GM10248 (cell line): ENCODE data around the gene TPO.

Source experiments
- CTCF ChIA-PET: fragments of 300-600 bp; sonication (Branson Sonifier 250); formaldehyde crosslinking; extraction: SDS; loops from one replicate; lab custom pipeline; 2021; ENCODE audit warnings: antibody characterized with exemption; lab: Yijun Ruan, JAX
- POLR2A ChIA-PET: fragments of 350-650 bp; sonication (Branson Sonifier 250); formaldehyde crosslinking; extraction: SDS; loops from one replicate; lab custom pipeline; 2020; ENCODE audit warnings: antibody characterized with exemption; lab: Yijun Ruan, JAX
- DNase-seq: peaks from one replicate; pipeline ENCODE4 v3.0.0; 2012; ENCODE audit errors: extremely low spot score
- TF ChIP-seq, protein P1 (sequence below): IDR thresholded peaks from 2 replicates; pipeline ENCODE4 v1.5.1; 2012; ENCODE audit warnings: mild to moderate bottlenecking, low read depth; ENCODE audit errors: extremely low read depth, missing control alignments, control extremely low read depth

The TPO gene

DNA sequence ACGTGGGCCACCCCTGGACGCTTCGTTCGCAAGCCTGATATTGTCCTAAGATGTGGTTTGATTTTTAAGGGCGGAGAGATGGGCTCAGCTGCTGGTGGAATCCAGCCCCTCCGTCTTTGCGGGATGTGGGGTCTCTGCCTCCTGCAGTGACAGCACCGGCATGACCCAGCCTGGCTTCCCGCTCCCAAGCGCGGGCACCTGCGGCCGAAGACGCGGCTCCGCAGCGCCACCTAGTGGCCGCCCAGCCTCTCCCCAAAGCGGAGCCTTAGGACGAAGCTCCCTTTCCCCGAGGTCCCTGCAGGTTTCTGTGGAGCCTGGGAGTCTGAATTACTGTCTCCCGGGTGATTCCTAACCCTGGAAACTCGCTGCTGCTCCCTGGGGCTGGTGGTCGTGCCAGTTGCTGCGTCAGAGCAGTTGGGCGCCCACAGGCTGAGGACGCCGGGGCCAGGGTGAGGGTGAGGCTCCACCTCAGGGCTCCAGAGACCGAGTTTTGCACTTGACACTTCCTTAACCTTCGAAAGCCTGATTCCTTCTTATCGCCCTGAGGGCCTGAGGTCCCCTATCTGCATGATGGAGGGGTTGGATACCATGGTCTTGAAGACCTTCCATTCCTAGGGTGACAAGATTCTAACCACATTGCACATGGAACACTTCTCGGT lies 137.5 kb downstream of the TPO start:
- DNase-seq, result peak; percentile 82
- POLR2A ChIA-PET, result no interaction called here
- CTCF ChIA-PET, result interaction anchor here (0.7 to 6.2 kb wide), 22 partner anchors 9 to 1529 kb away, joined by 3 to 48 read pairs (median 4); no protein-coding TSS in a partner anchor
- TF ChIP-seq, protein P1, sequence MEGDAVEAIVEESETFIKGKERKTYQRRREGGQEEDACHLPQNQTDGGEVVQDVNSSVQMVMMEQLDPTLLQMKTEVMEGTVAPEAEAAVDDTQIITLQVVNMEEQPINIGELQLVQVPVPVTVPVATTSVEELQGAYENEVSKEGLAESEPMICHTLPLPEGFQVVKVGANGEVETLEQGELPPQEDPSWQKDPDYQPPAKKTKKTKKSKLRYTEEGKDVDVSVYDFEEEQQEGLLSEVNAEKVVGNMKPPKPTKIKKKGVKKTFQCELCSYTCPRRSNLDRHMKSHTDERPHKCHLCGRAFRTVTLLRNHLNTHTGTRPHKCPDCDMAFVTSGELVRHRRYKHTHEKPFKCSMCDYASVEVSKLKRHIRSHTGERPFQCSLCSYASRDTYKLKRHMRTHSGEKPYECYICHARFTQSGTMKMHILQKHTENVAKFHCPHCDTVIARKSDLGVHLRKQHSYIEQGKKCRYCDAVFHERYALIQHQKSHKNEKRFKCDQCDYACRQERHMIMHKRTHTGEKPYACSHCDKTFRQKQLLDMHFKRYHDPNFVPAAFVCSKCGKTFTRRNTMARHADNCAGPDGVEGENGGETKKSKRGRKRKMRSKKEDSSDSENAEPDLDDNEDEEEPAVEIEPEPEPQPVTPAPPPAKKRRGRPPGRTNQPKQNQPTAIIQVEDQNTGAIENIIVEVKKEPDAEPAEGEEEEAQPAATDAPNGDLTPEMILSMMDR, result peak; percentile 94

GRCh38 chr2:1551905-1552304 lies 138.6 kb downstream of the TPO start:
- DNase-seq, result no peak
- CTCF ChIA-PET, result interaction anchor here (1.1 to 6.2 kb wide), 11 partner anchors 7 to 881 kb away, joined by 3 to 48 read pairs (median 7); no protein-coding TSS in a partner anchor
- TF ChIP-seq, protein P1, result no peak
- POLR2A ChIA-PET, result no interaction called here

DNA sequence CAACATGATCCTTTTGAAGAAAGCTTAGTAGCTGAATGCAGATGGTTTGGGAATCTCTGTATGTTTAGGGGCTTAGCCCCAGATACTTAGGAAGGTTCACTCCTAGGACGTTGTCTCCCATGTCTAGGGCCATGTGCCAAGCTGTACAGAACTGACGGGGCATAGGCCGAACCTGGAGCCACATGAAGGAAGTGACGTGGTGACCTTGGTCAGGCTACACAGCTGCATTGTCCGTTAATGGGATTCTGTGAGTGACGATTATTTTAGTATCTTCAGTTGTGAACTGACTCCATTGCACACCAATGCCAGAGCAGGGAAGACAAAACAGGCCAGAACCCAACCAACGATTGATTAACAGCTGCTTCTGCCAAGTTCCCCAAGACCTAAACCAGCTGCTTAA lies 139.3 kb downstream of the TPO start:
- CTCF ChIA-PET, result interaction anchor here (1.2 to 6.2 kb wide), 4 partner anchors 7 to 840 kb away, joined by 3 to 48 read pairs (median 8); no protein-coding TSS in a partner anchor
- no peak for DNase-seq
- TF ChIP-seq, protein P1, result no peak
- POLR2A ChIA-PET, result no interaction called here

DNA sequence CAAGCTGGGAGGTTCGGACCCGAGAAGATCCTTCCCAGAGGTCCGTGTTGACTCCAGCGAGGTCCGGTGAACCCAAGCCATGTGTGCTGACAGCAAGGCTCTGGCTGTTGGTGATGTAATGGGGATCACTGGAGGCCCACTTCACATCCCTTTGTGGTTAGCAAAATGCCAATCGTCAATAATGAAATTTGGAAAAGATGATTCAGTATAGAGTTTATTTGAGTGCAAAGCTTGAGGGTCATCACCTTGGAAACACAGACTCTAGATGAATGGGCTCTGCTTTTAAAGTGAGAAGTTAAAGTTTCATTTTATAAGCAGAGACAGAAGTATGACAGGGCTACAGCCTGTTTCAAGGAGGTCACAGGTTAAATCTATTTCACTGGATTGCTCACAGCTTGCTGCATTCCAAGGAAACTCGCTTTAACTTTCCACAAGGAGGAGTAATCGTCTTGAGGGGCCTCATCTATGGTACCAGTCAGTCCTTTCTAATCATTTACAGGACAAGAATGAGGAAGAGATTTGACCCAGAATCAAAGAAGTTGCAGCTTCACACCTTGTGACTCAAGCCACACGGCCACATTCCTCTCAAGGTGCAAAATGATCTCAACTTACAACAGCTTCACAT lies 140.5 kb downstream of the TPO start:
- ChIA-PET CTCF (interaction anchor here (1.2 to 6.2 kb wide), 3 partner anchors 9 to 841 kb away, joined by 3 to 48 read pairs (median 3); no protein-coding TSS in a partner anchor), POLR2A (no interaction called here)
- DNase-seq, result no peak
- TF ChIP-seq, protein P1, result no peak

- TF ChIP-seq, protein P1, result no peak
- CTCF ChIA-PET, result interaction anchor here (1.1 kb wide), 1 partner anchor 10 kb away, joined by 4 read pairs; no protein-coding TSS in a partner anchor
- DNase-seq, result no peak
- POLR2A ChIA-PET, result no interaction called here
Measured at GRCh38 chr2:1556286-1556685, 143.0 kb downstream of the TPO start.

DNA sequence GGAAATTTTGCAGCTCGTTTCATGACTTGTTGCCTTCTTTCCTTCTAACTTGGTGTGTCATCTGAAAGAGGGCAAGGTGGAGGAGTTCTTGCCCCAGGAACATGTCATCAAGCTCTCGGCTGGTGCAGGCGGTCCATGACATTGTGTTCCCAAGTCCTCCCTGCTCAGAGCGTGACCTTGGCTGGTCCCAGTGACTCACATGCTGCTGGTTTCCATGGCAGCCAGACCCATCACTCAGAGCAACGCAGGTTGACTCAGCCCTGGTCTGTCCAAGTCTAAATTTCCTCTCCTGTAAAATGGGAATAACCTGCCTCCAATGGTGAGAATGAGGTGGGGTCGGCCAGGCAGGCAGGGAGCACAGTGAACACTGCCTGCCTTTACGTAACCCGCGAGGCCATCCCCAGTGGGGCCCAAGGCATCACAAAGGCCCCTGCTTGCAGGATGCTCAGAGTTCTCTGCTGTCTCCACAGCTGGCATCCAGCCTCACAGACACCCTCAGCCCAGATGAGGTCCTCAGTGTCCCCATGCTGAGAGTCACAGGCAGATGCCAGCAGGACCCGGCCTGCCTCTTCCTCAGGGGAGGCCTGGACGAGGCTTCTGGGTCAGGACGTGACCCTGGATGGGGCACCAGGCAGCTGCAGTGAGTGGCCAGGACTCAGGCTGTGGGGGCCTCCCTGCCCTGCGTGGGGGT lies 143.7 kb downstream of the TPO start:
- ChIA-PET CTCF (interaction anchor here (1.1 to 1.9 kb wide), 2 partner anchors 11 to 841 kb away, joined by 4 to 6 read pairs; no protein-coding TSS in a partner anchor), POLR2A (no interaction called here)
- TF ChIP-seq, protein P1, result no peak
- no peak for DNase-seq
